HL-60 (cell line): ENCODE results near the gene MEIOSIN.

Experiments used
- CTCF ChIP-seq: IDR thresholded peaks from one replicate; pipeline ENCODE4 v1.5.1; 2011; ENCODE audit warnings: low read length, control low read depth, inconsistent platforms; ENCODE audit not compliant: insufficient read depth
- GABPA ChIP-seq: IDR thresholded peaks from 2 replicates; pipeline ENCODE4 v1.6.1; 2012; ENCODE audit warnings: low read depth
- POLR2AphosphoS5 ChIP-seq: IDR thresholded peaks from 2 replicates; pipeline ENCODE4 v1.6.1; 2012; ENCODE audit warnings: low read depth
- REST ChIP-seq: IDR thresholded peaks from 2 replicates; pipeline ENCODE4 v1.6.1; 2012; ENCODE audit warnings: low read depth; ENCODE audit not compliant: insufficient replicate concordance
- SPI1 ChIP-seq: IDR thresholded peaks from 2 replicates; pipeline ENCODE4 v1.6.1; 2012; ENCODE audit warnings: low read depth, mild to moderate bottlenecking, borderline replicate concordance

- TF ChIP-seq POLR2AphosphoS5: no peak
- TF ChIP-seq CTCF: no peak
- no peak for TF ChIP-seq SPI1
- no peak for TF ChIP-seq REST
- no peak for TF ChIP-seq GABPA
These were observed 71.7 kb downstream of the MEIOSIN start for GRCh38 chr19:45804959-45805230.
